ENCODE measurements around the gene KCNC1. TPM values are rescaled to one million over a fixed set of nuclear protein-coding genes. Genes with fewer than 3 reads are reported as not detected.

KCNC1 gene
- total RNA-seq, 1 donor from 2014 or later, result not detected

- H3K4me1 Mint-ChIP-seq (ENCODE audit: unreplicated experiment), result no peaks in the 10 kb centered on the region
- no peaks in the 10 kb centered on the region for H3K36me3 Mint-ChIP-seq (ENCODE audit: low read depth, unreplicated experiment)
- TF ChIP-seq CTCF (IDR thresholded peaks at IDR 0.05; ENCODE audit: unreplicated experiment), result peak; percentile 31
- no peaks in the 10 kb centered on the region for H3K9me3 Mint-ChIP-seq (ENCODE audit: unreplicated experiment)
- peaks cover 7% of the 10 kb centered on the region for H3K27me3 Mint-ChIP-seq (ENCODE audit: unreplicated experiment)
- no peak overlapping the region for H3K4me3 Mint-ChIP-seq (ENCODE audit: unreplicated experiment)
- no peak overlapping the region for H3K27ac Mint-ChIP-seq (ENCODE audit: unreplicated experiment)
- peak; percentile 74 for DNase-seq (ENCODE audit: low spot score)
These were observed 25.8 kb downstream of the KCNC1 start for GRCh38 chr11:17760102-17761029.

GRCh38 chr11:17762309-17762974, 27.9 kb downstream of the KCNC1 start:
- no peak for DNase-seq (ENCODE audit: low spot score)
- Mint-ChIP-seq H3K36me3 (ENCODE audit: low read depth, unreplicated experiment) (no peaks in the 10 kb centered on the region), H3K9me3 (ENCODE audit: unreplicated experiment) (no peaks in the 10 kb centered on the region), H3K4me3 (ENCODE audit: unreplicated experiment) (no peak overlapping the region), H3K4me1 (ENCODE audit: unreplicated experiment) (no peaks in the 10 kb centered on the region), H3K27me3 (ENCODE audit: unreplicated experiment) (peaks cover 12% of the 10 kb centered on the region), H3K27ac (ENCODE audit: unreplicated experiment) (no peak overlapping the region)
- no peak for TF ChIP-seq CTCF (IDR thresholded peaks at IDR 0.05; ENCODE audit: unreplicated experiment)

GRCh38 chr11:17763244-17763643, 28.7 kb downstream of the KCNC1 start:
- TF ChIP-seq CTCF (IDR thresholded peaks at IDR 0.05; ENCODE audit: unreplicated experiment), result no peak
- Mint-ChIP-seq H3K9me3 (ENCODE audit: unreplicated experiment) (no peaks in the 10 kb centered on the region), H3K4me3 (ENCODE audit: unreplicated experiment) (no peak overlapping the region), H3K36me3 (ENCODE audit: low read depth, unreplicated experiment) (no peaks in the 10 kb centered on the region), H3K27ac (ENCODE audit: unreplicated experiment) (no peak overlapping the region), H3K27me3 (ENCODE audit: unreplicated experiment) (peaks cover 14% of the 10 kb centered on the region), H3K4me1 (ENCODE audit: unreplicated experiment) (no peaks in the 10 kb centered on the region)
- no peak for DNase-seq (ENCODE audit: low spot score)

GRCh38 chr11:17763703-17764102, 29.1 kb downstream of the KCNC1 start:
- Mint-ChIP-seq H3K36me3 (ENCODE audit: low read depth, unreplicated experiment) (no peaks in the 10 kb centered on the region), H3K4me1 (ENCODE audit: unreplicated experiment) (no peaks in the 10 kb centered on the region), H3K9me3 (ENCODE audit: unreplicated experiment) (no peaks in the 10 kb centered on the region), H3K27ac (ENCODE audit: unreplicated experiment) (no peak overlapping the region), H3K4me3 (ENCODE audit: unreplicated experiment) (no peak overlapping the region), H3K27me3 (ENCODE audit: unreplicated experiment) (peaks cover 16% of the 10 kb centered on the region)
- no peak for DNase-seq (ENCODE audit: low spot score)
- TF ChIP-seq CTCF (IDR thresholded peaks at IDR 0.05; ENCODE audit: unreplicated experiment), result no peak

All from endothelial cell (in vitro differentiated cells).